ENCODE results near the gene VTCN1.

The VTCN1 gene

GRCh38 chr1:117209094-117209493, 1.6 kb downstream of the VTCN1 start:
- H3K36me3 ChIP-seq (ENCODE audit: control insufficient read depth, insufficient read depth, low read length): no peaks in the 10 kb centered on the region
- H3K4me1 ChIP-seq (ENCODE audit: control insufficient read depth, insufficient read depth, low read length, poor library complexity, severe bottlenecking): no peaks in the 10 kb centered on the region
- H3K9me3 ChIP-seq (ENCODE audit: control insufficient read depth, low read length): no peaks in the 10 kb centered on the region
- WGBS, 2 experiments (ENCODE audit: insufficient coverage in 2 of 2): no CpG with 5 or more reads among the region's 3 CpGs
- no peak overlapping the region for H3K27ac ChIP-seq (ENCODE audit: low read depth, low read length, severe bottlenecking)
- no peak overlapping the region for H3K4me3 ChIP-seq (ENCODE audit: extremely low read depth, insufficient read depth, low read length, poor library complexity, severe bottlenecking)

- WGBS, 2 experiments (ENCODE audit: insufficient coverage in 2 of 2): 33% methylated on average over 1 of the region's 3 CpGs; no CpG with 5 or more reads in 1 of the 2 experiments
- H3K27ac ChIP-seq (ENCODE audit: low read depth, low read length, severe bottlenecking): no peak overlapping the region
- H3K4me1 ChIP-seq (ENCODE audit: control insufficient read depth, insufficient read depth, low read length, poor library complexity, severe bottlenecking): no peaks in the 10 kb centered on the region
- H3K9me3 ChIP-seq (ENCODE audit: control insufficient read depth, low read length): no peaks in the 10 kb centered on the region
- no peaks in the 10 kb centered on the region for H3K36me3 ChIP-seq (ENCODE audit: control insufficient read depth, insufficient read depth, low read length)
- H3K4me3 ChIP-seq (ENCODE audit: extremely low read depth, insufficient read depth, low read length, poor library complexity, severe bottlenecking): no peak overlapping the region
Measured at GRCh38 chr1:117208580-117208979, 2.1 kb downstream of the VTCN1 start.

GRCh38 chr1:117205368-117205767, 5.4 kb downstream of the VTCN1 start:
- Histone ChIP-seq H3K4me1 (ENCODE audit: control insufficient read depth, insufficient read depth, low read length, poor library complexity, severe bottlenecking) (no peaks in the 10 kb centered on the region), H3K27ac (ENCODE audit: low read depth, low read length, severe bottlenecking) (no peak overlapping the region), H3K4me3 (ENCODE audit: extremely low read depth, insufficient read depth, low read length, poor library complexity, severe bottlenecking) (no peak overlapping the region), H3K9me3 (ENCODE audit: control insufficient read depth, low read length) (no peaks in the 10 kb centered on the region), H3K36me3 (ENCODE audit: control insufficient read depth, insufficient read depth, low read length) (no peaks in the 10 kb centered on the region)
- WGBS, 2 experiments (ENCODE audit: insufficient coverage in 2 of 2): 85 to 100% methylated on average over 1 to 2 of the region's 2 CpGs

GRCh38 chr1:117201808-117202207, 8.9 kb downstream of the VTCN1 start:
- H3K36me3 ChIP-seq (ENCODE audit: control insufficient read depth, insufficient read depth, low read length): no peaks in the 10 kb centered on the region
- no peaks in the 10 kb centered on the region for H3K4me1 ChIP-seq (ENCODE audit: control insufficient read depth, insufficient read depth, low read length, poor library complexity, severe bottlenecking)
- WGBS, 2 experiments (ENCODE audit: insufficient coverage in 2 of 2): no CpG with 5 or more reads among the region's 1 CpG
- H3K4me3 ChIP-seq (ENCODE audit: extremely low read depth, insufficient read depth, low read length, poor library complexity, severe bottlenecking): no peak overlapping the region
- no peak overlapping the region for H3K27ac ChIP-seq (ENCODE audit: low read depth, low read length, severe bottlenecking)
- H3K9me3 ChIP-seq (ENCODE audit: control insufficient read depth, low read length): no peaks in the 10 kb centered on the region

- no peak overlapping the region for H3K27ac ChIP-seq (ENCODE audit: low read depth, low read length, severe bottlenecking)
- 100% methylated on average over 1 of the region's 2 CpGs for WGBS, 2 experiments (ENCODE audit: insufficient coverage in 2 of 2)
Measured at GRCh38 chr1:117198097-117198496, 12.6 kb downstream of the VTCN1 start.

GRCh38 chr1:117189726-117190125, 21.0 kb downstream of the VTCN1 start:
- Histone ChIP-seq H3K4me3 (ENCODE audit: extremely low read depth, insufficient read depth, low read length, poor library complexity, severe bottlenecking) (no peak overlapping the region), H3K9me3 (ENCODE audit: control insufficient read depth, low read length) (no peaks in the 10 kb centered on the region), H3K4me1 (ENCODE audit: control insufficient read depth, insufficient read depth, low read length, poor library complexity, severe bottlenecking) (no peaks in the 10 kb centered on the region), H3K36me3 (ENCODE audit: control insufficient read depth, insufficient read depth, low read length) (no peaks in the 10 kb centered on the region), H3K27ac (ENCODE audit: low read depth, low read length, severe bottlenecking) (no peak overlapping the region)
- WGBS, 2 experiments (ENCODE audit: insufficient coverage in 2 of 2): 92 to 95% methylated on average over 2 of the region's 2 CpGs

More at GRCh38 chr1:117198097-117198496, 12.6 kb downstream of the VTCN1 start:
- Histone ChIP-seq H3K36me3 (ENCODE audit: control insufficient read depth, insufficient read depth, low read length) (no peaks in the 10 kb centered on the region), H3K4me3 (ENCODE audit: extremely low read depth, insufficient read depth, low read length, poor library complexity, severe bottlenecking) (no peak overlapping the region), H3K9me3 (ENCODE audit: control insufficient read depth, low read length) (no peaks in the 10 kb centered on the region), H3K4me1 (ENCODE audit: control insufficient read depth, insufficient read depth, low read length, poor library complexity, severe bottlenecking) (no peaks in the 10 kb centered on the region)

- Histone ChIP-seq H3K9me3 (ENCODE audit: control insufficient read depth, low read length) (no peaks in the 10 kb centered on the region), H3K27ac (ENCODE audit: low read depth, low read length, severe bottlenecking) (no peak overlapping the region), H3K4me3 (ENCODE audit: extremely low read depth, insufficient read depth, low read length, poor library complexity, severe bottlenecking) (no peak overlapping the region), H3K36me3 (ENCODE audit: control insufficient read depth, insufficient read depth, low read length) (no peaks in the 10 kb centered on the region), H3K4me1 (ENCODE audit: control insufficient read depth, insufficient read depth, low read length, poor library complexity, severe bottlenecking) (no peaks in the 10 kb centered on the region)
- 88 to 89% methylated on average over 3 of the region's 8 CpGs for WGBS, 2 experiments (ENCODE audit: insufficient coverage in 2 of 2)
Measured at GRCh38 chr1:117188816-117189437, 21.8 kb downstream of the VTCN1 start.

- Histone ChIP-seq H3K4me3 (ENCODE audit: extremely low read depth, insufficient read depth, low read length, poor library complexity, severe bottlenecking) (no peak overlapping the region), H3K9me3 (ENCODE audit: control insufficient read depth, low read length) (no peaks in the 10 kb centered on the region), H3K4me1 (ENCODE audit: control insufficient read depth, insufficient read depth, low read length, poor library complexity, severe bottlenecking) (no peaks in the 10 kb centered on the region), H3K36me3 (ENCODE audit: control insufficient read depth, insufficient read depth, low read length) (no peaks in the 10 kb centered on the region), H3K27ac (ENCODE audit: low read depth, low read length, severe bottlenecking) (no peak overlapping the region)
- WGBS, 2 experiments (ENCODE audit: insufficient coverage in 2 of 2): 79 to 94% methylated on average over 3 to 4 of the region's 5 CpGs
Measured at GRCh38 chr1:117188170-117188815, 22.4 kb downstream of the VTCN1 start.

- no peaks in the 10 kb centered on the region for H3K4me1 ChIP-seq (ENCODE audit: control insufficient read depth, insufficient read depth, low read length, poor library complexity, severe bottlenecking)
- no peaks in the 10 kb centered on the region for H3K36me3 ChIP-seq (ENCODE audit: control insufficient read depth, insufficient read depth, low read length)
- WGBS, 2 experiments (ENCODE audit: insufficient coverage in 2 of 2): 89 to 90% methylated on average over 2 to 3 of the region's 4 CpGs
Measured at GRCh38 chr1:117183112-117183511, 27.6 kb downstream of the VTCN1 start.

GRCh38 chr1:117182319-117182718, 28.4 kb downstream of the VTCN1 start:
- 80 to 100% methylated on average over 2 to 3 of the region's 3 CpGs for WGBS, 2 experiments (ENCODE audit: insufficient coverage in 2 of 2)
- no peak overlapping the region for H3K4me3 ChIP-seq (ENCODE audit: extremely low read depth, insufficient read depth, low read length, poor library complexity, severe bottlenecking)
- H3K4me1 ChIP-seq (ENCODE audit: control insufficient read depth, insufficient read depth, low read length, poor library complexity, severe bottlenecking): no peaks in the 10 kb centered on the region
- H3K27ac ChIP-seq (ENCODE audit: low read depth, low read length, severe bottlenecking): no peak overlapping the region
- no peaks in the 10 kb centered on the region for H3K36me3 ChIP-seq (ENCODE audit: control insufficient read depth, insufficient read depth, low read length)
- no peaks in the 10 kb centered on the region for H3K9me3 ChIP-seq (ENCODE audit: control insufficient read depth, low read length)

More at GRCh38 chr1:117183112-117183511, 27.6 kb downstream of the VTCN1 start:
- no peak overlapping the region for H3K27ac ChIP-seq (ENCODE audit: low read depth, low read length, severe bottlenecking)
- no peaks in the 10 kb centered on the region for H3K9me3 ChIP-seq (ENCODE audit: control insufficient read depth, low read length)
- H3K4me3 ChIP-seq (ENCODE audit: extremely low read depth, insufficient read depth, low read length, poor library complexity, severe bottlenecking): no peak overlapping the region

GRCh38 chr1:117181630-117182041, 29.1 kb downstream of the VTCN1 start:
- Histone ChIP-seq H3K27ac (ENCODE audit: low read depth, low read length, severe bottlenecking) (no peak overlapping the region), H3K36me3 (ENCODE audit: control insufficient read depth, insufficient read depth, low read length) (no peaks in the 10 kb centered on the region)
- WGBS, 2 experiments (ENCODE audit: insufficient coverage in 2 of 2): 70 to 73% methylated on average over 5 of the region's 5 CpGs

More at GRCh38 chr1:117181630-117182041, 29.1 kb downstream of the VTCN1 start:
- H3K9me3 ChIP-seq (ENCODE audit: control insufficient read depth, low read length): no peaks in the 10 kb centered on the region
- H3K4me1 ChIP-seq (ENCODE audit: control insufficient read depth, insufficient read depth, low read length, poor library complexity, severe bottlenecking): no peaks in the 10 kb centered on the region
- no peak overlapping the region for H3K4me3 ChIP-seq (ENCODE audit: extremely low read depth, insufficient read depth, low read length, poor library complexity, severe bottlenecking)

All from mesodermal cell (in vitro differentiated cells).